ENCODE results near the gene NUAK2.
"Not testable (repeated sequence)": the region's sequence is repeated elsewhere in the genome, so short reads cannot be mapped to it uniquely, and the experiment has no call there.

Gene NUAK2

DNA sequence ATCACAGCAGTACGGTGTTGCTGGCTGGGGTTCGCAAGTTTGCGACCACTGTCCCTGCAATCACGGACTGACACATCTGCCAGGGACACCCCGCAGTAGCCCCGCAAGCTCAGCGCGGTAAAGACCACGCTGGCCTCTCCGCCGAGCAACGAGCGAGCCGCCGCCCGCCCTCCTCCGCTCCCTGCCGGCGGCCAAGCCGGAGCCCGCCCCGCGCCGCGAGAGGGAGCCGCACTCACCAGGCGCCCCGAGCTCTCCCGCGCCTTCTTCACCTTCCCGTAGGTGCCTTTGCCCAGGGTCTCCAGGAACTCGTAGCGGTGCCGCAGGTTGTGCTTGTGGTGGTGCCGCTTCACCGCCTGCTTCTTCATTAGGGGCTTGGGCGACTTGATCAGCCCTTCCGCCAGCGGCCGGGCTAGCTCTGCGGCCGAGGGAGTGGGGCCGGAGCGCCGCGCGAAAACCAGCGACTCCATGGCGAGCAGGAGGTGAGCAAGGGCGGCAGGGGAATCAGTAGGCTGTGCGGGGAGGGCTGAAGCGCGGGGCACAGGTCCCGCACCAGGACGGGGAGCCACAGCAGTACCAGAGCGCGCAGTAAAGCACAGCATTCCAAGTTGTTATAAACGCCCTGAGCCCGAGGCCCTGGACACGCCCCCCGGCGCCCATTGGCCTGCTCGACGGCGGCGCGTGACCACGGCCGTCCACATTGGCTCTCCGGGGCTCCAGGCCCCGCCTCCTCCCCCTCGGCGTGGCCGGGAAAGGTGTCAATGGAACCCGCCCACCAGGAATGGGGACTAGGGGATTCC is at the start of gene NUAK2:
NUAK2 (minus strand) TSS at position 584 of the 797 bp plus-strand sequence; CDS start at position 467, 117 bp downstream.
- peak; percentile 57 to 80 for DNase-seq (ENCODE audit: extremely low read depth in 1 of 2, low read depth in 1 of 2)

DNA sequence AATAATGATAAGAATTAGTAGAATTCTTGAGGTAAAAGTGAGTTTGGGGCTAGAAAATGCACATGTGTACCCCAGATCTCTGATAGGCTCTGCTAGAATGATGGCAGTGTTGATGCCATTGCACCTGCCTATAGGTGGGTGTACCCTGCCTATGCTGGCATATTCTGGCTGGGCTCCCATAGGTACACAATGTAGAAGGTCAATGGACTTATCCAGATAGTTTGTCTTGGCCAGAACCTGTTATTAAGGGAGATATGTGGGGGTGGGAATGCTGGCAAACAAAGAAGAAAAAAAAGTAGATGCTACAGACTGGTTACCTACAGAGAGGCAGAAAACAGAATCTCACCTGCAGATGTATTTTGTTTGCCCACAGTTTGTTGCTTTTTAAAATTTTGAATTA is 49.2 kb upstream of the NUAK2 start:
- no peak for DNase-seq (ENCODE audit: extremely low read depth in 1 of 2, low read depth in 1 of 2)

DNA sequence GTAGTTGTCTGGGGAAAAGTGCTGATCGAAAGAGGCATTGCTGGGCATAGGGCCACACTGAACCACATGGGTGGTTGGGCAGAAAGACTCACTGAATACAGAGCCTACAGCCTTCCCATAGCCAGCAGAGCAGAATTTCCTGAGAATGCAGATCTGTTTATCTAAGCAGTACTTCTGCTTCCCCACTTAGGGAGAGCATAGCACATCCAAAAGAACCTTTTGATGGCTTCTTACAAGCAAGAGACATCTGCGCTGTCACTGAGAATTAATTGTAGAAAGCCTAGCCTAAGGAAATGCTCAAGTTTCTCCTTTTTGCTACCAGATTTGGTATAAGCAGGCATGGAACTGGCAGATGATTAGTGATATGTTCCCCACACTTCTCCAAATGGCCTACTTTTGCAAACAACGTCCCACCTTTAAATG is 48.2 kb upstream of the NUAK2 start:
- DNase-seq (ENCODE audit: extremely low read depth in 1 of 2, low read depth in 1 of 2): no peak

DNA sequence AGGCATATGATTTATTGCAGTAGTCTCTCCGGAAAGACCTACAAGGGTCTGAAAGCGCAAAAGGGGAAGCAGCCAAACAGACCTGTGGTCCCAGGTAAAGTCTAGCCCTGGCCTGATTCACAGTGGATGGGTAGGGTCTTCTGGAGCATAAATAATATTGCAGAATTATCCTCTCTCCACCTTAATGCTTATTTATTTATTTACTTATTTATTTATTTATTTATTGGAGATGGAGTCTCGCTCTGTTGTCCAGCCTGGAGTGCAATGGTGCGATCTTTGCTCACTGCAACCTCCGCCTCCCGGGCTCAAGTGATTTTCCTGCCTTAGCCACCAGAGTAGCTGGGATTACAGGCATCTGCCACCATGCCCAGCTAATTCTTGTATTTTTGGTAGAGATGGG is 46.9 kb upstream of the NUAK2 start:
- no peak for DNase-seq (ENCODE audit: extremely low read depth in 1 of 2, low read depth in 1 of 2)

DNA sequence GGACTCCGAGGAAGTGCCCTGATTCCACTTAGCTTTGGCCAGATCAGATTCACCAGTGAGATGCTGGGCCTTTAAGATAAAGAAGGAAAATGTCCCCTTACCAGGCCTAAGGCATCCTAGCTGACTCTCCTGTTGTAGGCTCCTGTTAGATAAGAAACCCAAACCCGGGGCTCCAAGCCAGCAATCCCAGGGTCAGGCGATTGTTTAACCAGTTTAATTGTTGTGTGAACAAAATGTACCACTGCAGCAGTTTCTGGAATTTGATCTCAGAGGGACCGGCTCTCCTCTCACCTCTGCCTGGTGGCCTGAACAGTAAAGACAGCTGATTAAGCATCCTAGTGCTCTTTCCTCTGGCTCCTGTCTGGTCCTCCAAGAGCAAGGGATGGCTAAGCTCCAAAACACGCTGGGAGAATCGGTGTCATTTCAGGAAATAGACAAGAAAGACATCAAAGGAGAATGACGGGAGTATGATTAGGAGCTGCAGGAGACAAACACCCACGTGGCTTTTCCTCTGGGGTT is 44.5 kb upstream of the NUAK2 start:
- no peak for DNase-seq (ENCODE audit: extremely low read depth in 1 of 2, low read depth in 1 of 2)

DNA sequence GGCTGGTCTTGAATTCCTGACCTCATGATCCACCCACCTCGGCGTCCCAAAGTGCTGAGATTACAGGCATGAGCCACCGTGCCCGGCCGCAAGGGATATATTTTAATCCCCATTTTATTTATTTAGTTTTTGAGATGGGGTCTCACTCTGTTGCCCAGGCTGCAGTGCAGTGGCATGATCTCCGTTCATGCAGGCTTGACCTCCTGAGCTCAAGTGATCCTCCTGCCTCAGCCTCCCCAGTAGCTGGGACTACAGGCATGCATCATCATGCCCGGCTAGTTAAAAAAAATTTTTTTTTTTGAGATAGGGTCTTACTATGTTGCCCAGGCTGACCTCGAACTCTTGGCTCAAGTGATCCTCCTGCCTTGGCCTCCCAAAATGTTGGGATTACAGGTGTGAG is 43.5 kb upstream of the NUAK2 start:
- not testable (repeated sequence) for DNase-seq (ENCODE audit: extremely low read depth in 1 of 2, low read depth in 1 of 2)

DNA sequence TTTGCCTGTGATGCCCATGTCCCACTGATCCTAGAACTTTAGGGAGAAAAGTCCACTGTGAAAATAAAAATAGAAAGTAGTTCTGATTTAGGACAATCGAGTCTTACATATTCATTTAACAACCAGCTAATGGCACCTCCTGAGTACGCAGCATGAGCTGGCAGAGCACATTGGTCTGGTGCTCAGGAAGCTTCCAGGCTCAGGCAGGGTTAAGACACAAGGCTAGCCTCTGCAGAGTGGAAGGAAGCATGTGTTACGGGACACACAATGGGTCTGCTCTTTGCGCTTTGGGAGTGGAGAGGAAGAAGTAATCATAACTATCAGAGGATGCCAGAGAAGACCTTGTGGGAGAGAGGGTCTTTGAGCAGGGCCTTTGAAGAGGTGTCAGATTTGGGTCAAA is 39.3 kb upstream of the NUAK2 start:
- DNase-seq (ENCODE audit: extremely low read depth in 1 of 2, low read depth in 1 of 2): no peak

DNA sequence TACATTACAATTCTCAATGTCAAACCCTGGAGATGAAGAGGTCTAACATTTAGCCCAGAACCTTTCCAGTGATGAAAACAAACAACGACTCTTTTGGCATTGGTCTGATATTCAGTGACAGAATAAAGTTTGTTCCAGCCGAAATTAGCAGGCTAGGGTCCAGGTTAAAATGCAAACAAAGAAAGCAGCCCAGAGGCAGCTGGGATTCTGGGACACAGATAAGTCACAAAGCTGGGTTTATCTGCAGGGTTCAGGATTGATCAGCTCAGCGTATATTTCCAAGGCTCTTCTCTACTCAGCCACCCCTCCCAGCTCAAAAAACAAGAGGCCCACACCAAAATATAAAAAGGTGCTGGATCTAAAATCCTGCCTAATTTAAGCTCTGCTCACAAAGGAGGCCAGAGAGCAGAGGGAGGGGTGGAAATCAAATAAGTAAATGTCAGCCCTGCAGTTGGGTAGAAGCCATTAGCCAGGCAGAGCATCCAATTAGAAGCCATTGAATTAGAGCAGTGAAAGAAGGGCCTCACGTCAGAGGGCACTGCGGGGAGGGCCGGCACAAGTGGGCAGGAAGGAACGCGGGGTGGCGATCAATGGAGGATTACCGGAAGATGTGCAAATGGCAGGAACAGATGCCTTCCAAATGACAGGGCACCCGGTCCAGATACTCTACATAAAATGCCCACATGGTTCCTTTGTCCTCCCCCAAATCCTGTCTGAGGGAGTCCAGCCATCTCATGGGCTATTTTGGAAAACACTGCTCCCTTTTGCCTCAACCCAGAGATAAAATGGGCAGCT is 38.4 kb upstream of the NUAK2 start:
- no peak for DNase-seq (ENCODE audit: extremely low read depth in 1 of 2, low read depth in 1 of 2)

DNA sequence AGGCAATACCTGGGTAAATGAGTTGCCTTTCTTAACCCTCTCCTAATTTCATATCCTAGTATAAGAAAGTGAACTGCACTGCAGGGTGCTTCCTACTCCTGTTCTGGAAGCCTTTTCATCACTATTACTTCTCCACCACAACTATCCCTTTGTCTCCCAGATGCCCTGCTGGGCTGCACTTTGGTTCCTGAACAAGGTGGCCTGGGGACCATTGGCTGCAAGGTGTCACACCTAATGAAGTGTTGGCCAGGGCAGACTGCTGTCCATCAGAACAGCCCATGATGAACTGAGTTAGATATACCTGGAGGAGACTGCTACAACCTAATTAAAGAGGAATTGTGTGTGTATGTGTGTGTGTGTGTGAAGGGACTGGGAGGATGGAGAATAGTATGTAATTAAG is 37.0 kb upstream of the NUAK2 start:
- no peak for DNase-seq (ENCODE audit: extremely low read depth in 1 of 2, low read depth in 1 of 2)

DNA sequence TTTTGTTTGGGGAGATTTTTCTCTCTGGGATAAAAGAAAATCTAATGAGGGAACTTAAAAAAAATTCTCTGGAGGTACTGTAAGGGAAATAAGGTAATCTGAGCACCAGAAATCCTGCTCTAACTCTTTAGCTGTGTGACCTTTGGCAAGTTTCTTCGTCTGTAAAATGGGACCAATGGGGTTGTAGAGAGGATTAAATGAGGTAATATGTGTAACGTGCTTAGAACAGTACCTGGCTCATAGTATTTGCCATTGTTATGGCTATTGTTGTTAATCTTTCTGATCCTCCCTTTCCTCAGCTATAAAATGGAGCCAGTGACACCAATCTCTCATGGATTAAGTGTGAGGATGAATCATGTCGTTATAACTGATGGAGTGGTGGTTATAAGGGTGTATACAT is 36.0 kb upstream of the NUAK2 start:
- no peak for DNase-seq (ENCODE audit: extremely low read depth in 1 of 2, low read depth in 1 of 2)

DNA sequence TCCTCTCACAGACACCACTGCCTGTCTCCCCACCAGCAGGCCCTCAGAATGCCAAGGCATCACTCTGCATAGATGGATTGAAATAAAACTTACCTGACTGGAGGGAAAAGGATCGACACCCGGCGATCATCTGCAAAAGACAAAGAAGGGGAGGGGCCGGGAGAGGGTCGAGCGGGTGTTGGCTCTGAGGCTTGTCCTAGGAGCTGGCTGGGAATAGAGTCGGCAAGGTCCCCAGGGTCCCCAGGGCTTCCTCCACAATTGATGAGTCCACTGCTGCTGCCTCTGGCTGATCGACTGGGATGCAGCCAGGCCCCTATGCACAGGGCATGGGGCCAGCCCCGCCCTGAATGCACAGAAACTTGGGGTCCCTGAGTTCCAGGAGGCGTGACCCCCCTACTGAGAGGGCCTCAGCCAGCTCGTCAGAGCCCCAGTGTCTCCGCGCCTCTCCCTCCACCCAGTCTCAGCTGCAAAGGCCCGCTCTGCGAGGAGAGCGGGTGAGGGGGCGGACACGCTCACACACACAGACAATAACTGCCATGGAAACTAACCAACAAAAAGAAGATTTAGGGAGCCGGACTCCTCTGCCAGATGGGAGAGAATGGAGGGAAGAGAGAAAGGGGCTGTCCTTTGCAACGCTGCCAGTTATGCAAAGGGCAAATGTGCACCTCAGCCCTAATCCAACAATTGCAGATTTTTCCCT is 35.0 kb upstream of the NUAK2 start, which contains the start of gene KLHDC8A:
KLHDC8A (minus strand) TSS at position 483 of the 700 bp plus-strand sequence. CDS start 13,318 bp downstream, outside the sequence.
- DNase-seq (ENCODE audit: extremely low read depth in 1 of 2, low read depth in 1 of 2): no peak

DNA sequence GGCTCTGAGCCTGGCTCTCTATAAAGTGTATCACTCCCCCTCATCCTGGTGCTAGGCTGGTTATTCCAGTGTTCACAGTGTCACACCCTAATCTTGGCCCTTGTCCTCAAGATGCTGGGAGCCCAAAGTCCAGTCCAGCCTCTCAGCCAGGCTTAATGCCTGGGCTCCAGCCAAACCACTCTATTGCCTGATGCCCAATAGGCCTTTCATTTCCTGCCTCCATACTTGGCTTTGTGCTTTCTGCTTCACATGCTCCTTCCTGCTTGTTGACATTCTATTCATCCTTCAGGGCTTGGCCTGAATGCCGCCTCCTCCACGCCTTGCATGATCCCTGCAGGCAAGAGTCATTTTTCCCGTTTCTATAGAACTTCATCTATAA is 33.5 kb upstream of the NUAK2 start:
- DNase-seq (ENCODE audit: extremely low read depth in 1 of 2, low read depth in 1 of 2): no peak

DNA sequence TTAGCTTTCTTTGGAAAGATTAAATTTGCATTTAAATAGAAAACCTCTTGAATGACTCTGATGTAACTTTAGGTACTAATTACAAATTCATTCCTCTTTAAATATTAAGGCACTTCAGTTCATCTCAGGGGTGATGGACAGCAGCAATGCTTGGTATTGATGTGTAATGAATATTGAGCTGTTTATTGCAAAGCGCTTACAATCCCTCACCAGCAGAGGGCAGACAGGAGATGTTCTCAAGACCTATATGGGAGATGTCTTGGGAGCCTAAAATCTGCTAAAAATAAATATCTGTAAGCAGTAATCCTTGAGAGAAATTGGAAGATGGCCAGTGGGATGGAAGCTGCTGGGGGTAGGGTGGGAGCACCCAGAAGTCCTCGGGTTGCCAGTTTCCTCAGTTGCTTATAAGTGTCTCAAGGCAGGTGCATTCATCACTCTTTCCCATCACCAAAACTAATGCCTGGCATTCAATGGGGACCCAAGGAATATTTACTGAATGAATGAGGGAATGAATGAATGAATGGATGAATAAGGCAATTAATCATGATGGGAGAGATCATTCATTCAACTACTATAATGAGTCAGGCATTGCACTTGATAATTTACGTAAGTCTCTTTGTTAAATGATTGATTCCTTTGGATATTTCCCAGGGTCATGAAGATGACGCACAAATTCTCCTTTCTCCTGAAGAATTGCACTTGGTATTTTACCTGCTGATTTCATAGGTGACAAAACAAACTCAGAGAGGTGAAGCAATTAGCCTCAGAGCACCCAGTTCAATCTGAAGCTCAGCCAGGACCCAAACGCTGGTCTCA is 32.9 kb upstream of the NUAK2 start:
- peak; percentile 19 to 29 for DNase-seq (ENCODE audit: extremely low read depth in 1 of 2, low read depth in 1 of 2)

DNA sequence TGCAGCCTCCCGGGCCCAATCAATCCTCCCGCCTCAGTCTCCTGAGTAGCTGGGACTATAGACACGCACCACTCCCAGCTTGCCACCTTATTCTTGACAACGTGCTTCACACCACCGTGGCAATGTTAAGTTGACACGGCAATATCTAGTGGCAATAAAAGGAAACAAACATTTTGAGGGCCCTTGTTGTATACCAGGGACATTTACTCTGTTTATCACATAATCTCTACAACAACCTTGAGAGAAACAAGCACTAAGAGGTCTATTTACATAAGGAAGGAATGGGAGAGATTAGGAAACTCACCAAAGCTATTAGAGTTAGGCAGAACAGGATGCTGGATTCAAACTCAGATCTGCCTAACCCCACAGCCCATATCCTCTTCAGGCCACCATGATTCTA is 32.1 kb upstream of the NUAK2 start:
- DNase-seq (ENCODE audit: extremely low read depth in 1 of 2, low read depth in 1 of 2): no peak

DNA sequence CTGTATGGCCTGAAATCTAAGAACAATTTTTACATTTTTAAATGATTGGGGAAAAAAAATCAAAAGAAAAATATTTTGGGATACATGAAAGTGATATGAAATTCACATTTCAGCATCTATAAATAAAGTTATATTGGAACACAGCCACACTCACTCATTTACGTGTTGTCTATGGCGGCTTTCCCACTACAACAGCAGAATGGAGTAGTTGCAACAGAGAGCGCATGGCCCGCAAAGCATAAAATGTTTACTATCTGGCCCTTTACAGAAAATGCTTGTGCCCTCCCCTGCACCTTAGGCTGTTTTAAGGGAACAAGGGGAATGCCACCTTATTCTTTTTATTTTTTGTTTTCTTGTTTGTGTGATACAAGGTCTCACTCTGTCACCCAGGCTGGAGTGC is 31.6 kb upstream of the NUAK2 start:
- DNase-seq (ENCODE audit: extremely low read depth in 1 of 2, low read depth in 1 of 2): no peak

DNA sequence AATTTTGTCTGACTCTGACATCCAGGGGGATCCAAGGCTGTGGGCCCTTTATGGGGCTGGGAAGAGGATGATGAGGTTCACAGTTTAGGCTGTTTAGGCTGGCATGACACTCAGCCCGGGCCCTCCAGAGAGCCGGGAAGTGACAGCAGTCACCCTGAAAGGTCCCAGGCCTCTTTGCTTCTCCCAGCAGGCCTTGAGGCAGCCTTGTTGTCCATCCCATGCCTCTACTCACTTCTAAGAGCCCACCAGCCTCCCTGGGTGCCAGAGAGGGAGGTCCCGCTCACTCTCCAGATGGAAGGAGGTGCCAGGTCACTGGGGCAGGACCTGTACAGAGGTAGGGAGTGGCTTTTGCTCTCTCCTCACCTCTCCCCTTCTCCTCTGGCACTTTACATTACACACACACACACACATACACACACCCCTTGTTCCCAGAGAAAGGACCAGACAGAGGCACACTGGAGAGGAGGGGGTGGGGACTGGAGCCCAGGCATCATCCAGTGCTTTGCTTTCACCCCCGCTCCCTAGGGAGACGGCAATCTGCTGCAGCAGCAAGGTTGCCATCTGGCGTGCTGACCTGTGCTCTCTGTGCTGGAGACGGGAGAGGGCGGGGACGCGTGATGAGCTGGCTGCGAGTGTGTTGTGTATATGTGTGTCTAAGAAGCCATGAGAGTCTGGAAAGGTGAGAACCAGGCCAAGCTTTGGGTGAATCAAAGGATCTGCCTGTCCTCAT is 30.6 kb upstream of the NUAK2 start:
- DNase-seq (ENCODE audit: extremely low read depth in 1 of 2, low read depth in 1 of 2): no peak

DNA sequence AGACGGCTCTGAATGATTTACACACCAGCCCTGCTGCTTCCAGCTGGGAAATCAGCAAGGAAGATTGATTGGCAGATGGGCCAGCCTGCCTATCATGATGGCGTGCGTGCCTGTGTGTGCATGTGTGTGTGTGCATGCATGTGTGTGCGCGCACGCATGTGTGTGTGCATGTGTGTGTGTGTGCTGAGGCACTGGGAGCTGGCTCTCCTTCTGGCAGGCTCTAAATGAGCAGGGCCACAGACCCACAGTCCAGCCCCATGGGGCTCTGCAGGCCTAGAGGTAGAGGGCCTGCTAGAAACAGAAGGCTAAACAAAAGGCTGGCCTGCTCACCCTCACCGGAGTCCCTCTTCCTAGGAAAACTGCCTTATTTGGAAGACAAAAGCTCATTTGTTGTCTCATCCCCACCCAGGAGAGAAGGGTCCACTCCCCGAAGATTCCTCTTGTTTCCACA is 29.2 kb upstream of the NUAK2 start:
- no peak for DNase-seq (ENCODE audit: extremely low read depth in 1 of 2, low read depth in 1 of 2)

DNA sequence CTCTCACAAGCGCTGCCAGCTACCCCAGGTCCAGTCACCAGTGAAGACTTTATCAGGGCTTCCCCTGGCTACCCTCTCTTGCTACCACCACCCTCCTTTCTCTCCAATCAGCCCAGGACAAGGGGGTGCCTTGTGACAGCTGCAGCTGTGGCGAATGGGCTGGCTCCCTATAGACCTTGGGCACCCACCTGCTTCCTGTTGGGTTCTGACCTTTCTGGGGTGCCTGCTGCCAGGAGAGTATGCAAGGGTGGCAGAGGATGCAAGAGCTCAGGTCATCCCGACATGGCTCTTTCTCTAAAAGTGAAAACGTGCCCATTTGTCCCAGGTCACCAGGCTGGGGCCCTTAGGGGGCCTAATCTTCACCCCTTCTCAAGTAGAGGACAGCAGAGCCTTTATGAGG is 28.6 kb upstream of the NUAK2 start:
- DNase-seq (ENCODE audit: extremely low read depth in 1 of 2, low read depth in 1 of 2): no peak
